ENCODE measurements around the gene ADAMTS20.

DNA sequence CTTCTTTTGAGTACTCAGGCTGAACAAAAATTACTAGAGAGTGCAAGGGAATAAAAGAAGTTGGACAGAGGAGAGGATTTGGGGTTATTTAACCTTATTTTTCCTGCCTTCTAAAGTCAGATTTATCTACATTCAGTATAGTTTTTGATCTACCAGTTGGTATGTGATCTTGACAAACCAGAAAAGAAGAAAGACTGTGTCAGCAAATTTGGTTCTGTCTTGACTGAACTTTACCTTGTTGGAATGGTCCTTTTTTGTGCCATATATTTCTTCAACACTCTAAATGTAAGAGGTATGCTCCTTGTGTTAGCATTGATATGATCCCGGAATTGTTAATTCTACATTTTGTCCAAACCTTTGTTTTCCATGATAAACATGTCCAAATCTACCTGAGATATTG, 47.7 kb upstream of the ADAMTS20 start:
- TF ChIP-seq CTCF (IDR thresholded peaks at IDR 0.05; ENCODE audit: borderline replicate concordance, extremely low read depth, low read length, poor library complexity, severe bottlenecking) = no peak
- no peak for TF ChIP-seq EZH2 (IDR thresholded peaks at IDR 0.05; ENCODE audit: borderline replicate concordance, low read depth, low read length, severe bottlenecking)
